Activated T-cell treated with anti-CD3 and anti-CD28 coated beads for 4 hours (primary cell): ENCODE data around the gene TMC8.
"Not testable (repeated sequence)": the region's sequence is repeated elsewhere in the genome, so short reads cannot be mapped to it uniquely, and the experiment has no call there.

Source experiments
- DNase-seq: peaks from one replicate; pipeline ENCODE4 v3.0.0-alpha.2; 2020

TMC8 gene

DNA sequence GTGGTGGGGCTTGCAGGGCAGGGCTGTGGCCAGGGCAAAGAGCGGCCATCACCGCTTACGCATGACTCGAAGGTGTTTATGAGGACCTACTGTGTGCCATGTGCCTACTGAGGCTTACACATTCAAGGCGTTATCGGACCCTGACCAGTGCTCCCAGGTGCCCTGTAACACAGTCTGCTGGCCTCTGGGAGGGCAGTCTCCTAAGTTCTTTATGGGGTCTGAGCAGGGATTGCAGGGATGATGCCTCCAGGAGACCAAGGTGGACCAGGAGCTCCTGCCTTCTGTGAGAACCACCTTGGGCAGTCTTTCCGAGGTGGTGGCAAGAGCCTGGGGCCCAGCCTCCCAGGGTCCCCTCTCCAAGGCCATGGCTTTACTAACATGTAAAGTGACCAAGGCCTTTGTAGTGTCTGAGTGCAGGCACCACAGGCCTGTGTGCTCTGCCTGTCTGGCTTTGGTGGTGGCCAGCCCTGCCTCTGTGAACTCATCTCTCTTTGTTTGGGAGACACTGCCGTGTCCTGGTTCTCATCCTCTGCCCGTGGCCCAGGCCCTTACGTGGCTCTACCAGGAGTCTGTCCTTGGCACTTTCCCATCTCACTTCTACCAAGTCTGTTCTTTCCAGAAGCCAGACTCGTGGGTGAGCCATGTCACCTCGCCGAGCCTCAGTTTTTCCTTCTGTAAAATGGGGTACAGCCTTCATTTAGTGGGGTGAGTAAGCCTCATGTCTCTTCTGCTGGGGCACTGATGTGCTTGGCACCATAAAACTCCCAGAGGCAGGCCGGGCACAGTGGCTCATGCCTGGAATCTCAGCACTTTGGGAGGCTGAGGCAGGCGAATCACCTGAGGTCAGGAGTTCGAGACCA lies 34.4 kb downstream of the TMC8 start:
- no peak for DNase-seq

- DNase-seq: no peak
Observed at GRCh38 chr17:78166416-78166815, 35.8 kb downstream of the TMC8 start.

DNA sequence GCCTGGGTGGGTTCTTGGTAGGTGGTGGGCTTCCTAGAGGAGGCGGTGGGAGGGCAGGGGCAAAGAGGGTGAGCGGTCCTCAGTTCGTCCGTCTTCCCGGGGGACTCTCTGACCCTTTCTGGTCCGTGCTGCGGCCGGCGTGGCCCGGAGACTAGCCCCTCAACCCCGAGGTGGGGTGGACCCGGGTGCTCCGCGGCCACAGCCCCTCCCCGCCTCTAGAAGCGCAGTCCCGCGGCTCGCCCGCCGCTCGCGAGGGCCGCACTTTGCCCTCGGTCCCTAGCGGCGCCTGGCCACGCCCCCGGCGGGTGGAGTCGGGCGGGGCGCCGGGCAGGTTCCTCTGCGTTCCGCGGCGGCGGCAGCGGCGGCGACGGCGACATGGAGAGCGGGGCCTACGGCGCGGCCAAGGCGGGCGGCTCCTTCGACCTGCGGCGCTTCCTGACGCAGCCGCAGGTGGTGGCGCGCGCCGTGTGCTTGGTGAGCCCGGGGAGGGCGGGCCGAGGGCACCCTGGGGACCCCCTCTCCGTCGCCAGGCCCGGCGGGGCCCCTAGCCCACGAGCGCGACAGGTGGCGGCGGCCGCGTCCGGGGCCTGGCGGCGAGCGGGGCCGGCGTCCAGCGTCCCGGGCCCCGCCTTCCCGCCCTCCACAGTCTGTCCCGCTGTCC lies 37.8 kb downstream of the TMC8 start, which contains the start of gene SYNGR2:
SYNGR2 (plus strand) TSS at position 340 of the 661 bp plus-strand sequence; CDS start at position 376, 36 bp downstream.
- peak; percentile 81 for DNase-seq

- DNase-seq: peak; percentile 36
Observed at GRCh38 chr17:78168903-78169793, 38.6 kb downstream of the TMC8 start.

GRCh38 chr17:78170692-78171590 lies 40.4 kb downstream of the TMC8 start:
- DNase-seq: no peak

DNA sequence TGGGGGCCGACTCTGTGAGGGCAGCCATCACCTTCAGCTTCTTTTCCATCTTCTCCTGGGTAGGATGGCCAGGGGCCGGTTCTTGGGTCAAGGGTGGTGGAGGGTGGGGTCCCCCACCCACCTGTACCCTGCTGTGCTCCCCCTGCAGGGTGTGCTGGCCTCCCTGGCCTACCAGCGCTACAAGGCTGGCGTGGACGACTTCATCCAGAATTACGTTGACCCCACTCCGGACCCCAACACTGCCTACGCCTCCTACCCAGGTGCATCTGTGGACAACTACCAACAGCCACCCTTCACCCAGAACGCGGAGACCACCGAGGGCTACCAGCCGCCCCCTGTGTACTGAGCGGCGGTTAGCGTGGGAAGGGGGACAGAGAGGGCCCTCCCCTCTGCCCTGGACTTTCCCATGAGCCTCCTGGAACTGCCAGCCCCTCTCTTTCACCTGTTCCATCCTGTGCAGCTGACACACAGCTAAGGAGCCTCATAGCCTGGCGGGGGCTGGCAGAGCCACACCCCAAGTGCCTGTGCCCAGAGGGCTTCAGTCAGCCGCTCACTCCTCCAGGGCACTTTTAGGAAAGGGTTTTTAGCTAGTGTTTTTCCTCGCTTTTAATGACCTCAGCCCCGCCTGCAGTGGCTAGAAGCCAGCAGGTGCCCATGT lies 41.1 kb downstream of the TMC8 start:
- DNase-seq: not testable (repeated sequence)

DNA sequence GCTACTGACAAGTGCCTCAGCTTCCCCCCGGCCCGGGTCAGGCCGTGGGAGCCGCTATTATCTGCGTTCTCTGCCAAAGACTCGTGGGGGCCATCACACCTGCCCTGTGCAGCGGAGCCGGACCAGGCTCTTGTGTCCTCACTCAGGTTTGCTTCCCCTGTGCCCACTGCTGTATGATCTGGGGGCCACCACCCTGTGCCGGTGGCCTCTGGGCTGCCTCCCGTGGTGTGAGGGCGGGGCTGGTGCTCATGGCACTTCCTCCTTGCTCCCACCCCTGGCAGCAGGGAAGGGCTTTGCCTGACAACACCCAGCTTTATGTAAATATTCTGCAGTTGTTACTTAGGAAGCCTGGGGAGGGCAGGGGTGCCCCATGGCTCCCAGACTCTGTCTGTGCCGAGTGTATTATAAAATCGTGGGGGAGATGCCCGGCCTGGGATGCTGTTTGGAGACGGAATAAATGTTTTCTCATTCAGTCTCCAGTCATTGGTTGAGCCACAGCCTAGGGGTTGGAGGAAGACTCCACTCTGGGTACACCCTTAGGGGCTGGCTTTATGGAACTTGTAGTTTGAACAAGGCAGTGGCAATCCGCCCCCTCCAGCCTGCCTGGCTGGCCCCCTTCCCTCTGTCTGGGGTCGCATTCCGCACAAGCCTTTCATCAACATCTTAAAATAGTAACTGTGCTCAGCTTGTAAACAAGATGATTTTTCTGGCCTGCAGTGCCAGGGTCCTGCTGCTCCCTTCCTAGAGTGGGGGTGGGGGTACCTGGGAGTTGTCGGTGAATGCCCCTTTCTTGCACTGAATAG lies 41.9 kb downstream of the TMC8 start:
- no peak for DNase-seq

DNA sequence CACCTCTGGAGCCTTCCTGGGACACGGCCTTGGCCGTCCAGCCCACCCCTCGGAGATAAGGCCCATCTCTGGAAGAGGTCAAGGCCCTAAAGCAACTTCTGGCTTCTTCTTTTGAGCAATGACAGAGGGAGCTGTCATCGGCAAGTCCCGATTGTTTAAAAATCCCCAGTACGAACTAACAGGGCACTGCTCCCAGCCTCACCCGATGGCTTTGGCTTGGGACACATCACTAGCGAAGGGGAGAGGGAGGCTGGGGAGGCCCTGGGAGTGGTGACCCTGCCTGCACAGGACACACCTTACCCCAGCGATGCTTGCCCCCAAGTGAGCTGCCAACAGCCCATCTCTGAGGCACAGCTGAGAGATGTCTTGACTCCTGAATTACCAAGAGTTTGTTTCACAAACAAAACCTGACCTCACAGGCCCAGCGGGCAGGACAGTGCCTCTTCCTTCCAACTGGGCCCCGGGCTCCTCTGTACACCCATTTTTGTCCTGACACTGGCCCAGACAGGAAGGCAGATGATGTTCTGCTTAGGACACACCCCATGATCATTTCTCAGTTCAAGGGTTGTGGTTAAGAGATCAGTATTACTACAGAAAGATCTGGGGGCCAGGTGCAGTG lies 42.6 kb downstream of the TMC8 start:
- DNase-seq: no peak

DNA sequence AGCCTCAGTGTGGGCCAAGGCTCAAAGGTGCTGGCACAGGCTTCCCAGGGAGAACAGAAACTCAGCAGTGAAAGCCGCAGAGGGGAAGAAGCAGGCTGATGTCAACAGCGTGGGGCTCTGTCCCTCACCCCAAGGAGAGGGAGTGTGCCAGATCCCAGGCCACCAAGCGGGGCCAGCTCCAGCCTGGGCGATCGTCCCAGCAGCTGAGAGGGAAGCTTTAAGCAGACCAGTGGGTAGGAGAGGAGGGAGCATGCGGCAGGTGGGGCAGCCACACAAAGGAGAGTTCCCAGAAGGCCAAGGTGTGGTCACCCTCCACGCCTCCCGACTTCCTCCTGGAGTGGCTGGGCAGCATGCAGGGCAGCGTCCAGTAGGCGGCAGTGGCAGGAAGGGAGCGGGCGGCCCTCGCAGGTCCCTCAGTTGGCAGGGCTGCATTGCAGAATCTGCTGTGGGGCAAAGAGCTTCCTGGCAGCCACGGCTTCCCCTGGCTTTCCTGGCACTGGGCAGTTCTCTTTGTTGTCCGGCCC lies 43.8 kb downstream of the TMC8 start:
- DNase-seq: no peak

DNA sequence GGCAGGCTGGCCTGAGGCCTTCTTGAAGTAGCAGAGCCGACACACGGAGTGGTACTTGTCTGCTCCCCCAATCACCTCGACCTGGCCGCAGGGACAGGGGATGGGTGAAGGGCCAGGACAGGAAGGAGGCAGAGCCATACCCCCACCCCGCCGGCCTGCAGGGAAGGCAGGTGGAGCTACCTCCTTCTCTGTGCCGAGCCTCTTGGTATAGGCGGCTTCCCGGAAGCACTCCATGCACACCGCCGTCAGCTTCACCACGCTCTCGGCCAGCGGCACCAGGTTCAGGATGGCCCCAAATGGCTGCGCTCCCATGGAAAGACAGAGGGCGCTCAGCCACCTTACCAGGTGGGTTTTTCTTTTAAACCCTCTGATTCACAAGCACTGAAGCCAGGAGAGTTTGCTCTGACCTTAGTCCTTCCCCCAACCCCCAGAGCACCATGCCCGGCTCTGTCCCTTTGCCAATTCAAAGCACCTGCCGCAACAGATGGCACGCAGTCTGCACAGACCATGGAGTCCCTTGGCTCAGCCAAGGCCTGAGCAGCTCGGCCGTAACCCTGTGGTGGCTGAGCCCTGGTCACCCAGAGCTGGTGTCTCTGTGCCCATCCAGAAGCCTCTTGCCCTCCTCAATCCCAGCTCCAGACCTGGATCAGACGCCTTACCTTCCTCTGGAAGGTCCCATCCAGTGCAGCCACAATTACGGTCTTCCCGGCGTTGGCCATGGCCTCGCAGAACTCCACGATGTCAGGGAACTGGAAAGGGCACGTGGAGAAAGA lies 44.5 kb downstream of the TMC8 start:
- DNase-seq: no peak

- DNase-seq: no peak
Observed at GRCh38 chr17:78175643-78175981, 45.0 kb downstream of the TMC8 start.

GRCh38 chr17:78176548-78177025 lies 46.0 kb downstream of the TMC8 start:
- DNase-seq: peak; percentile 65

GRCh38 chr17:78179372-78179771 lies 48.8 kb downstream of the TMC8 start:
- DNase-seq: no peak

DNA sequence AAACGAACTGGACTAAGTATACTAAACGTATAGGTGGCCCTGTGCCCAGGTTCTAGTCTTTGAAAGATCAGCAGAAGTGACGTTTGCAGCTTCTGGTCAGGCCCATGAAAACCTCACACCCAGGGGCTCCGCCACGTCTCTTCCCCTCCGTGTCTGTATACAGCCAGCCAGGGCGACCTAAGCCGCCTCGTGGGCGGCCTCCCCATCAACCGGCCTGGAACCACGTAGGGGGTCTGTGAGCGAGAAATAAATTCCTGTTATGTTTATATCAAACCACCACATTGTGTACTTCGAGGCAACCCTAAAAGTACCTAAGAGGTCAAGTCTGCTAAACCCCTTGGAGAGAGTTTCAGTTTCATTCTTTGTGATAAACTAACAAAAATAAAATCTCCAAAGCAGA lies 49.5 kb downstream of the TMC8 start:
- DNase-seq: no peak

- no peak for DNase-seq
Observed at GRCh38 chr17:78180508-78180907, 49.9 kb downstream of the TMC8 start.

GRCh38 chr17:78182504-78182903 lies 51.9 kb downstream of the TMC8 start:
- no peak for DNase-seq

DNA sequence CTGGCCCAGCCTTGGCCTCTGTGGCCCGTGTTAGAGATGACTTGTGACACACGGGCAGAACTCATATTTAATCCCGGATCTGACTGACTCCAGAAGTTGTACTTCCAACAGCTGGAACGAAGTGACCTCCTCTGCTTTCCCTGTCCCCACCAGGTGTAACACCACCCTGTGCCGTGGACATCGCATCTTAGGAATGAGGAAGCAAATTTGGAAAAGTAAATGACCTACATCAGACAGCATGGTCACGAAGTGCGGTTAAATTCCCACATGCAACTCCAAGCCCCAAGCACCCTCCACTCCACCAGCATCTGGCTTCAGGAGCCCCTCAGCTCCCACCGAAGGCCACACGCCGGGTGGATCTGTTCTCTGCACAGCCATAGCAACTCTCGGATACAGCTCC lies 53.3 kb downstream of the TMC8 start:
- no peak for DNase-seq

DNA sequence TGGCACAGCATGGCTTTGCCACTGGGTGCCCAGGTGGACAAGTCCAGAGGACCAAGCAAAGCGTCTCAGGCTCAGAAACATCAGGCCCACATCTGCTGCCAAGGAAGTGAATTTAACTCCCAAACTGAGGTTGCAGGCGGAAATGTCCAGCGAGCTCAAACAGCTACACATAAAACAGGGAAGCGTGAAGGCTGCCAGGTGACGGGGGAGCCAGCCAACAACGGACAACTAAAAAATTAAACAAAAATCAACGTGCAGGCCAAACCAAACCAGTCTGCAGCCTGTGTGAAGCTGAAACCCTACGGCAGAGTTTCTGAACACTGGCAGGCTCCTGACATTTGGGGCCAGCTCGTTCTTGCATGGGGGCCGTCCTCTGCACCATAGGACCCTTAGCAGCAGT lies 53.8 kb downstream of the TMC8 start:
- no peak for DNase-seq

- DNase-seq: no peak
Observed at GRCh38 chr17:78184868-78185267, 54.3 kb downstream of the TMC8 start.
